ENCODE data around the gene KRTAP2-3. TPM values are rescaled to one million over a fixed set of nuclear protein-coding genes. Genes with fewer than 3 reads are reported as not detected.
"Not testable (repeated sequence)": the region's sequence is repeated elsewhere in the genome, so short reads cannot be mapped to it uniquely, and the experiment has no call there.

Gene KRTAP2-3
- total RNA-seq, 3 donors from 2014 or later, result not detected

DNA sequence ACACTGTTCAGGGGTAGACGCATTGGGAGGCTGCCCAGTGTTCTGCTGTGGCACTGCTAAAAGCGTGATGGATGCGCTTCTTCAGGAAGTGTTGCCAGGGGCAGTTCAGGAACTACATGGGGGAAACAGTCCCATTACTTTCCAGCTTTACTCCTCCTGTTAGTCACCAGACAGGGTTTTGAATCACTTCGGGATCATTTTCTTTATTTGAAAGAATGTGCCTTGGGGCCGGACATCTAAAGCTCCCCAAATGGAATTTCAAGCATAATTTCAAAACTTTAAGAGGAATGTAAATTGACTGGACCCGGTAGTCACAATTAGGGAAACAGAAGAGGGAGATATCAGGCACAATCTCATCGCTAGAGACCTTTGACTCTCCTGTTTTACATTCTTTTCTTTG, 11.5 kb downstream of the KRTAP2-3 start:
- TF ChIP-seq, protein P1, sequence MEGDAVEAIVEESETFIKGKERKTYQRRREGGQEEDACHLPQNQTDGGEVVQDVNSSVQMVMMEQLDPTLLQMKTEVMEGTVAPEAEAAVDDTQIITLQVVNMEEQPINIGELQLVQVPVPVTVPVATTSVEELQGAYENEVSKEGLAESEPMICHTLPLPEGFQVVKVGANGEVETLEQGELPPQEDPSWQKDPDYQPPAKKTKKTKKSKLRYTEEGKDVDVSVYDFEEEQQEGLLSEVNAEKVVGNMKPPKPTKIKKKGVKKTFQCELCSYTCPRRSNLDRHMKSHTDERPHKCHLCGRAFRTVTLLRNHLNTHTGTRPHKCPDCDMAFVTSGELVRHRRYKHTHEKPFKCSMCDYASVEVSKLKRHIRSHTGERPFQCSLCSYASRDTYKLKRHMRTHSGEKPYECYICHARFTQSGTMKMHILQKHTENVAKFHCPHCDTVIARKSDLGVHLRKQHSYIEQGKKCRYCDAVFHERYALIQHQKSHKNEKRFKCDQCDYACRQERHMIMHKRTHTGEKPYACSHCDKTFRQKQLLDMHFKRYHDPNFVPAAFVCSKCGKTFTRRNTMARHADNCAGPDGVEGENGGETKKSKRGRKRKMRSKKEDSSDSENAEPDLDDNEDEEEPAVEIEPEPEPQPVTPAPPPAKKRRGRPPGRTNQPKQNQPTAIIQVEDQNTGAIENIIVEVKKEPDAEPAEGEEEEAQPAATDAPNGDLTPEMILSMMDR (IDR thresholded peaks at IDR 0.05), result no peak
- intact Hi-C loops (cut with DNase I, micrococcal nuclease), result no loop called here
- no peaks in the 10 kb centered on the region for H3K4me1 ChIP-seq (ENCODE audit: low read depth)

DNA sequence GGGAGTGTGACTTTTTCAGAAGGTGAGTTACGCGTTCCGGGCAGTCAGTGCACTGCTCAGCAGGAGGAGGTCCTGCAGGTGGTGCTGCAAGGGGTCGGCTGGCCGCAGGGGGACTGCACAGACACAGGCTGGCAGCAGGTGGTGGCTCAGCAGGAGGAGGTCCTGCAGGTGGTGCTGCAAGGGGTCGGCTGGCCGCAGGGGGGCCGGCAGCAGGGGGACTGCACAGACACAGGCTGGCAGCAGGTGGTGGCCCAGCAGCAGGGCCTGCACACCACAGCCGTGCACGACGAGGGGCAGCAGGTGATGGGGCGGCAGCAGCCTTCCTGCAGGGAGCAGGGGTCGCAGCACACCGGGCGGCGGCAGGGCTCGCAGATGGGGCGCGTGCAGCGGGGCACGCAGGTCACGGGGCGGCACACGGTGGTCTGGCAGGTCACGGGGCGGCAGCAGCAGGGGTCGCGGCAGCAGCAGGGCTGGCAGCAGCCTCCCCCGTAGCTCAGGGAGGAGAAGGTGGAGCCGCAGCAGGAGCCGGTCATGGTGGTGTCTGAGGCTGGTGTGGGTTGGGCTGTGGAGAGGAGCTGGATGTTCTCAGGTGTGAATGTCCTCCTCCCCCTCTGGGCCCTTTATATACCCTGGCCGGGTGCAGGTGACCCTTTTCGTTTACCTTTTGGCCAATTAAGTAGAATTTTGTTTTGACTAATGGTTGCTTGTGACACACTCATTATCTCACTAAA, 13.0 kb downstream of the KRTAP2-3 start, which contains the start of gene KRTAP2-1:
TSS of gene KRTAP2-1 (minus strand) at position 582 of the 731 bp plus-strand sequence. CDS start at position 533, 49 bp downstream.
- ATAC-seq; H3K4me1 ChIP-seq (ENCODE audit: low read depth); intact Hi-C loops (cut with DNase I, micrococcal nuclease); DNase-seq; H3K9me3 ChIP-seq; H3K36me3 ChIP-seq (ENCODE audit: low read depth); H3K4me3 ChIP-seq: not testable (repeated sequence)

More for the DNA sequence above, 11.5 kb downstream of the KRTAP2-3 start:
- DNase-seq (no peak), ATAC-seq (no peak)
- Histone ChIP-seq H3K36me3 (ENCODE audit: low read depth) (no peaks in the 10 kb centered on the region), H3K9me3 (no peaks in the 10 kb centered on the region), H3K4me3 (no peak overlapping the region)

DNA sequence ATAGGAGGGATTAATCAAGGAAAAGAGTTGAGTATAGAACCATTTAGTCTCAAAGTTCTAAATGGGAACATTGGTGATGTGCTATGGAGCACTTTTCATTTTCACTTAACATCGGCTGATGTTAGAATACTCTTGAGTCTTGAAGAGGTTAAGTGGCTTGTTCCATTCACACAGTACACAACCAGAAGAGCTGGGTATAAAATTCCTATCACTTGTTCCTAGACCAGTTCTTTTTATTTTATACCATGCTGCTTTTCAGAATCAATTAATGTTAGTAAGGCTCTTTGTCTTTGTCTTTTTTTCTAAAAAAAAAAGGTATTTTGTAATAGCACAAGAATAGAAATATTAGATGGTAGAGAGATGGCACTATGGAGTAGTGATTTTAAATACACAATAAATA, 17.0 kb downstream of the KRTAP2-3 start:
- H3K4me1 ChIP-seq (ENCODE audit: low read depth), result no peaks in the 10 kb centered on the region
- no peak overlapping the region for H3K4me3 ChIP-seq
- intact Hi-C loops (cut with DNase I, micrococcal nuclease), result no loop called here
- TF ChIP-seq, protein P1 (IDR thresholded peaks at IDR 0.05), result no peak
- no peaks in the 10 kb centered on the region for H3K9me3 ChIP-seq
- no peak for DNase-seq
- H3K36me3 ChIP-seq (ENCODE audit: low read depth), result no peaks in the 10 kb centered on the region
- no peak for ATAC-seq

DNA sequence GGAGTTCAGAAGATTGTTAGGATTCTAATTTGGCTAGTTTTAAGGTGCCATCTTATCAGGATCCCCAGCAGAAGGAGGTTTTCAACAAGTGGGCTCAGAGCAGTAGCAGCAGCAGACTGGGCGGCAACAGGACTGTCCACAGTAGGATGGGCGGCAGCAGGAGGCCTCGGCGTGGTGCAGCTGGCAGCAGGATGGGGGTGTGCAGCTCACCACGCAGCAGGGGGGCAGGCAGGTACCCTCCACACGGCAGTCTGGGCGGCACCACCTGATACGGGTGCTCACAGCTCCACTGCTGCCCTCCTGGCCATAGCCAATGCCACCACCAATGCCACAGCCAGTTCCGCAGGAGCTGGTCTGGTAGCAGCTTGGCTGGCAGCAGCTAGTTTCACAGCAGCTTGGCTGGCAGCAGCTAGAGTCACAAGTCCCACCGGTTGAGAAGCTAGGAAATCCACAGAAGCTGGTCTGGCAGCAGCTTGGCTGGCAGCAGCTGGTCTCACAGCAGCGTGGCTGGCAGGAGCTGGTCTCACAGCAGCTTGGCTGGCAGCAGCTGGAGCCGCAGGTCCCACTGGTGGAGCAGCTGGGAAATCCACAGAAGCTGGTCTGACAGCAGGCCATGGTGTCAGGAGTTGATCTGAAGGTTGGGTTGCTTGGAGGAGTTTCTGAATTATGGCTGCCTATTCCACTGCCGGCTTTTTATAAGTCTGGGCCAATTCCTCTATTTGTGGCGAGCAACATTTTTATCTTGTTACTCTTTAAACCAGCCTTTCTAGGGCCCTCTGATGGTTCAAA, 18.9 kb downstream of the KRTAP2-3 start, which contains the start of gene KRTAP1-1:
TSS of gene KRTAP1-1 (minus strand) at position 668 of the 789 bp plus-strand sequence. CDS start at position 615, 53 bp downstream.
- ATAC-seq; H3K36me3 ChIP-seq (ENCODE audit: low read depth); H3K4me3 ChIP-seq; H3K9me3 ChIP-seq; DNase-seq; H3K4me1 ChIP-seq (ENCODE audit: low read depth); intact Hi-C loops (cut with DNase I, micrococcal nuclease): not testable (repeated sequence)

DNA sequence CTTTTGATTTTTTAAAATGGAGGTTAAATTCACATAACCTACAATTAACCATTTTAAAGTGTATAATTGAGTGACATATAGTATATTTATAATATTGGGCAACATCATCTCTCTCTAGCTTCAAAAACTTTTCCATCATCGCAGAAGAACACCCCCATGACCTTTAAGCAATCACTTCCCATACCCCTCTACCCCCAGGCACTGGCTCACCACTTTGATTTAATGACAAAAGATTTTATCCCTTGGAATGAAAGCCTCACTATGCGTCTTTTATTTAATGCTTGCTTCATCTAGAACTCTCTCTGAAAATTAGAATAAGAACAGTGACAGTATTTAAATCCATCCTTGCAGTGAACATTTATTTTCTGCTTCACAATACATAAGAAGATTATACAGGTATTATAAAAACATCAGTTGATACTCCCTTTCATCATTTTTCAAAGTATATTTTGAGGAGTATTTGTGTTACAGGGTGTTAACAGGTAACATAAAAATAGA, 22.0 kb downstream of the KRTAP2-3 start:
- DNase-seq (no peak), ATAC-seq (no peak)
- Histone ChIP-seq H3K4me3 (no peak overlapping the region), H3K36me3 (ENCODE audit: low read depth) (no peaks in the 10 kb centered on the region), H3K9me3 (no peaks in the 10 kb centered on the region), H3K4me1 (ENCODE audit: low read depth) (no peaks in the 10 kb centered on the region)
- intact Hi-C loops (cut with DNase I, micrococcal nuclease), result no loop called here
- TF ChIP-seq, protein P1 (IDR thresholded peaks at IDR 0.05), result no peak

DNA sequence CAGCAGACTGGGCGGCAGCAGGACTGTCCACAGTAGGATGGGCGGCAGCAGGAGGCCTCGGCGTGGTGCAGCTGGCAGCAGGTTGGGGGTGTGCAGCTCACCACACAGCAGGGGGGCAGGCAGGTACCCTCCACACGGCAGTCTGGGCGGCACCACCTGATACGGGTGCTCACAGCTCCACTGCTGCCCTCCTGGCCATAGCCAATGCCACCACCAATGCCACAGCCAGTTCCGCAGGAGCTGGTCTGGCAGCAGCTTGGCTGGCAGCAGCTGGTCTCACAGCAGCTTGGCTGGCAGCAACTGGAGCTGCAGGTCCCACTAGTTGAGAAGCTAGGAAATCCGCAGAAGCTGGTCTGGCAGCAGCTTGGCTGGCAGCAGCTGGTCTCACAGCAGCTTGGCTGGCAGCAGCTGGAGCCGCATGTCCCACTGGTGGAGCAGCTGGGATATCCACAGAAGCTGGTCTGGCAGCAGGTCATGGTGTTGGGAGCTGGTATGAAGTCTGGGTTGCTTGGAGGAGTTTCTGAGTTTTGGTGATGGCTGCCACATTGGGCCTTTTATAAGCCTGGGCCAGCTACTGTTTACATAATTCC, 25.5 kb downstream of the KRTAP2-3 start, which contains the start of gene KRTAP1-3:
TSS of gene KRTAP1-3 (minus strand) at position 529 of the 590 bp plus-strand sequence. CDS start at position 476, 53 bp downstream.
- intact Hi-C loops (cut with DNase I, micrococcal nuclease); H3K4me1 ChIP-seq (ENCODE audit: low read depth); DNase-seq; ATAC-seq; H3K4me3 ChIP-seq; H3K36me3 ChIP-seq (ENCODE audit: low read depth); H3K9me3 ChIP-seq: not testable (repeated sequence)

Data from mucosa of descending colon (tissue), 3 donors.